Brain pericyte (primary cell): ENCODE data around the gene TMEM233.

Source experiments
- DNase-seq: peaks from one replicate; pipeline ENCODE4 v3.0.0-alpha.2; 2012; ENCODE audit warnings: low read depth, low spot score

The TMEM233 gene

GRCh38 chr12:119681728-119682638, 88.4 kb downstream of the TMEM233 start:
- no peak for DNase-seq

DNA sequence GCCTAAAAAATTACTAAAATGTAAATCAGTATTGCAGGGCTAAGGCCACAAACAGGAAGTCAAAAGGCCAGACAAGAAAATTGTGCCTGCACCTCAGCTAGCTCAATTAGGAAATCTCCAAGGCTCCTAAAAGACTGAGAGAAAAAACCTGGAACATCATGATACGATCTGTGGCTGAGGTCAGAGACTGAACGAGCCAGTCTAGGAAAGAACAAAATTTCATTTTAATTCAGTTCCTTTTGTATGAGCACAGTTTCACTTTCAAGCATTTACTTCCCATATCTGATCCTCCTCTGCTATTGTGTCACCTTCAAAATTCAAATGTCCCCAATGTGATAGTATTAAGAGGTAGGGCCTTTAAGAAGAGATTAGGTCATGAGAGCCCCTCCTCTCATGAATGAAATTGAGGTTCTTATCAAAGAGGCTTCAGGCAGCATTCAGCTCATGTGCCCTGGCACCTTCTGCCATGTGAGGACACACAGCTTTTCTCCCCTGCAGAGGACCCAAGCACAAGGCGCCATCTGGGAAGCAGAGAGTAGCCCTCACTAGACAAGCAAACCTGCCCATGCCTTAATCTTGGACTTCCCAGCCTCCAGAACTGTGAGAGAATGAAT, 89.2 kb downstream of the TMEM233 start:
- no peak for DNase-seq

DNA sequence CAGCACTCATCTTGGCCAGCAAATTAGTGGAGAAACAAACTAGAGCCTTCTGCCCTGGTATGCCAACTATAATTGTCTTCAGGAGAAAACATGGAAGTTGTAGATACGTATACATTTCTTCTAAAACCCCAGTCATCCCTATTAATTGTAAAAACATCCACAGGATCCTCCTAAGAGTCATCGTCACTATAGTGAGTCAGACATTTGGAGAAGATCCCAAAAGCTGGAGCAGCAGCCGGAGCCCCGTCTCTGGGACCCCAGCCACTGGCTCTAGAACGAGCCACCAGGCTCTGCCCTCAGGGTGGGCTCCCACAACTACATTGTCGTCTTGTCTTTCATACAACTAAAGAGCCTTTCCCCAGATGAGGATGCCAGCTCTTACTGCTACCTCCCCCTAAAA, 89.8 kb downstream of the TMEM233 start:
- DNase-seq, result no peak

DNA sequence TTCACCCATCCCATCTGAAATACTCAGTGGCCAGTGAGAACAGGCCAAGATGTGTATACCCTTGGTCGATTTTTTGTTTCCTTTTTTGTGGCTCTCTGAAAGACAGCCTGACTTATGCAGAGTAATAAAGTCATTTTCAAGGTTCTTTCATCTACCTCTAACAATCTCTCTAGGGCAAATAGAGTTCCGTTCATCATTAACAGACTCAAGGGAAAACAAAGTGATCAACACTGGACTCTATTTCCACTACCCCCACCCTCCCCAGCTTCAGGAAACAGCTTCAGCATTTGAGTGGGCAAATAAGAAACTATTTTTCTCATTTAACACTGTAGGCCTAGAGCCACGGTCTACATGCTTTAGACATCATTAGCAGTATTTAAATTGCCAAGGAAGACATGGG, 90.2 kb downstream of the TMEM233 start:
- DNase-seq, result no peak

DNA sequence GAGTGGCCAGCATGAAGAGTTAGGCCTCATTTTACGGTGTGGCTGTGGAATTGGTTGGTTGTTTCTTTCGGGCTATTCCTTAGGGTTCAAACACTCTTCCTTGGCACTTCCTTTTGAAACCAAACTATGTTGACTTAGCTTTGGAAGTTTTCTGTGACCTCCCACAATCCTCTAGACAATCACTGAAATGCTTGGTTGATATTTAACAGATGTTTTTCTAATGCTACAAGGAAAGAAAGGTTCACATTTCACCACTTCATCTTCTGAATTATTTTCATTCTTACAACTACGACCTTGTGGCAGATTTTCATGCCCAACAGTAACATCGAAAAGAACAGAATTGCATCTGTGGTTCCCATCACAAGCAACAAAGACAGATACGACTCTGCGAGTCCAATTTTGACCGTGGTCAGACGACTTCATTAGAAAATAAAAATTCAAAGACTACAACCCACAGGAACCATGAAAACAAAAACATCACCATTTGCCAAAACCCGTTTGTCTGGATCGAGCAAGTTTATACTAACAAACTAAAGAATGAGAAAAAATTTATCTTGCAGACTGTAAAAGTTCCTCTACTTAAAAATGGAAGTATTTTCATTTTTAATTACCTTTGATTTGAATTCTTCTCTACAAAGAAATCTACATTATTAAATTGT, 91.3 kb downstream of the TMEM233 start:
- no peak for DNase-seq

DNA sequence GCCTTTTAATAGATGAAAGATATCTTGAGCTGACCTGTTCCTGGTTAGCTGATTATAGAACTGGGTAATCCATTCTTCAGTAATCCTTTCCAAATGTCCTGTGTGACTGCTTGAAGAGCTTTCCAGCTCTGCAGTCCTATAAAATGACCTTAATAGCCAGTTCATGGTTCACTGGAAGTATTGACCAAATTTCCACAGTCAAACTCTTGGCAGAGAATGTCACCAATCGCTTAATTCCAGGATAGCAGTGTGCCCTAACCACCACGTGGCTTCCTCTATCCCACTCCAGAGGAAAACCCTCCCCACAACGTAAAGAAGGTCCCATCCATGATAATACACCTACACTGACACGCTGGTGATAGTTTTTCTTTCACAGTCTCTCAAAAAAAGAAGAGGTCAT, 91.8 kb downstream of the TMEM233 start:
- no peak for DNase-seq

DNA sequence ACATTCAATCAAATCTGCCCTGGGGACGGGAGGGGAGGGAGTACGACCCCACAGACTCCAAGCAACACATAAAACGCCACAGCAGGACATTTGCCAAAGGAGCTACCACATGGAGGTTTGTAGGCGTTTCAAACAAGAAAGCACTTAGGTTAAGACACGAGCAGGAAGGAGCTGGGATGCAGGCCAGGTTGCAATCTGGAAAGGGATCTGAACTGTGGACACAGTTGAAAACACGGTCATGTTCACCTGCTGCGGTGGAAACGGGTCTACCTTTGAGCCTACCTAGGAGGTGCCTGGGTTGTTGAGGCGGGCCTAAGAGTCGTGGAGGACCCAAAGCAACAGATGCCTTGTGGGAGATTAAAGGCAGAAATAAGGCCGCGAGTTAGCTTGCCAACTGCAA, 92.8 kb downstream of the TMEM233 start:
- DNase-seq, result no peak

DNA sequence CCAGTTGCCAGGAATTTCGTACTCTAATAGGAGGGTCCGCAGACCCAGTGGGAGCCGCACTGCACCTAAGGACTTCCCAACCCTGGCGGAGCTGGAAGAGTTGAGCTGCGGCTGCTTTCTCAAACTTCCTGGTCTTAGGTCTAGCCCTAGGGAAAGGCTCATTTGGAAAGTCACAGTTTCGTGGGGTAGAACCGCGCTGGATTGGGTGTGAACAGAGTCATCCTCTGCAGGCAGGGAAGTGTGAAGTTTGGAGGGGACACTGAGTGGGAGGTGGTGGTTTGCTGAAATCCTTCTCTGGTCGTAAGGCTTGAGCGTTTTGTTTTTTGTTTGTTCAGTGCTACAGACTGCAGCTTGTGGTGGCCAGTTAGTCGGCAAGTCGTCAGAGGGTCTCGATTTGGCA, 93.2 kb downstream of the TMEM233 start:
- DNase-seq, result no peak

DNA sequence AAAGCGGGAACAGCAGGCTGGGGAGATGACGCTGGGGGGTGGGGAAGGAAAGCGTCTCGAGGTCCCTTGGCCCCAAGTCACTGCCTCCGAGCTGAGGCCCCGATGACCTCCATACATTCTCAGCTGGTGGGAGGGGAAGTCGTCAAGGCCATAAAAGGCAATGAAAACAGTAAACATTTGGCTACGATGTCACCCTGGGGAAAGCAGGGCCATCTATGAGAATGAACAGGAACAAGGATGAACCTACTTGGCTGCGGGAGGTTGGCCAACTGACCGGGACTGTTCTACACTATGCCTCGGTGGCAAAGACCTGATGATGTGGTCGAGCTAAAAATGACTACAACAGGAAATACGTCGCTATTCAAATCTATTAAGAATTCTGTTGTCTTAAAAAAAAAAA, 93.8 kb downstream of the TMEM233 start:
- DNase-seq, result no peak

- no peak for DNase-seq
These were observed 94.3 kb downstream of the TMEM233 start for GRCh38 chr12:119687879-119688278.

GRCh38 chr12:119689935-119690500, 96.4 kb downstream of the TMEM233 start:
- DNase-seq, result no peak

DNA sequence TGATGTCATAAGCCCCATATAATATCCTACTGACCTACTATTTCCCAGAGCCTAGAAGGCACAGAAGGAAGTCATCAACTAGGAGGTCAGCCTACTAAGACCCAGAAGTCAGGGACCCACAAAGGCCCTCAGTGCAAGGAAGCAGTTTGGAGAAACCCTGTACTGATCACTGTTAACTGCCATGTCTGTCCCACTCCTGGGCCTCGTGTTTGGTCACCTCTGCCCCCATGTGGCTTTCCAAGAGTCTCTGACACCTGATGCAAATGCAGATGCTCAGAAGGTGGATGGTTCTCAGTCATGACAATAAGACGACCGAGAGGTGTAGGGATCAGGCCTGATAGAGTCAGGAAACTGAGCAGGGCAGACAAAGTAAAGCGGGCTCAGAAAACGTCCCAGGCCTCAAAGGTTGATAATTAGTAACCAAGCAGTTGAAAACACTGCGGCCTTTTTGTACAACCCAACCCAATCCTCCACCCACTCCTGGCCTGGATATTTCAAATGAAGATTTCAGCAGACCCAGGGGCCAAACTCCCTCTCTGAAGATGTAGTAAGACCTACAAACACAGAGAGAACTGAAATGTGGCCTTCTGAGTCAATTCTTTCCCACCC, 97.7 kb downstream of the TMEM233 start:
- DNase-seq, result no peak

DNA sequence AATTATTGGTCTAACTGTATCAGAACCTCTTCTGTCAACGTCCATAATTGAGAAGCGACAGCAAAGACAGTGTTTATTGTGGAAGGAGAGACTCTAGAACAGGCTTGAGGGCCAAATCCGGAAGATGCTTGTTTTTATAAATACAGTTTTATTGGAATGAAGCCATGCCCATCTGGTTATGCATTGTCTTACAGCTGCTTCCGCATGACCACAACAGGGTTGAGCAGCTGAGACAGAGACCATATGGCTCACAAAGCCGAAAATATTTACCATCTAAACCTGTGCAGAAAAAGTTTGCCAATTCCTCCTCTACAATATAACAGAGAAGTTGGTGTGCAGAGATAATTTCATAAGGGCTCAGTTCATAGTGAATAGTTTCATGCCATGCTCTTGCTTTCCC, 98.8 kb downstream of the TMEM233 start:
- DNase-seq, result no peak
